ENCODE results near the gene BSDC1. TPM values are rescaled to one million over a fixed set of nuclear protein-coding genes. Genes with fewer than 3 reads are reported as not detected.

Gene BSDC1
- total RNA-seq, 1 experiment from 2014 or later, result 74.0 TPM

DNA sequence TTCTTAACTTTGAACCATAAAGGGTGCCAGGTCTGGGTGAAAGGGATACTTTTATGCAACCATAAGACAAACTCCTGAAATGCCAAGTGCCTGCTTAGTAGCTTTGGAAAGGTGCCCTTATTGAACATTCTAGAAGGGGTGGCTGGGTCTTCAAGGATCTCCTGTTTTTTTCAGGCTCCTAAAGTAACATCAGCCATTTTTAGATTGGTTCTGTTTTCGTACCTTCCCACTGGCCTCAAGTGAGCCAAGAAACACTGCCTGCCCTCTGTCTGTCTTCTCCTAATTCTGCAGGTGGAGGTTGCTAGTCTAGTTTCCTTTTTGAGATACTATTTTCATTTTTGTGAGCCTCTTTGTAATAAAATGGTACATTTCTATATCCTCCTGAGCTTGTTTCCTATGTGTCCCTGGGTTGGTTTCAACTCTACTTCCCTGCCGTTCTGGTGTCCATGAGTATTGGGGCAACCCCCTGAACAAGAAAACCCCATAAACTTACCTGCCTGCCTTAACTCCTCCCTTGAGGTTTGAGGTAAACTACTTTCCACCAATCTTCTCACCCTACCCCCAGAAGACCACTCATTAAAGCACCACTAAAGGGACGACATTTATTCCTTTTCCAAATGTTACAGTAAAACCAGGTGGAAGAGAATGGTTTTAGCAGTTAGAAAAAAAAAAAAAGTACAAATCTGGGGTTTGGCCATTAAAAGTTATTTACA lies 60.8 kb downstream of the BSDC1 start:
- peaks cover 52% of the 10 kb centered on the region for H3F3A ChIP-seq (ENCODE audit: insufficient read depth, low read depth)
- no peaks in the 10 kb centered on the region for H3K9me3 ChIP-seq (ENCODE audit: insufficient read depth, low read depth)
- TF ChIP-seq, protein P1, sequence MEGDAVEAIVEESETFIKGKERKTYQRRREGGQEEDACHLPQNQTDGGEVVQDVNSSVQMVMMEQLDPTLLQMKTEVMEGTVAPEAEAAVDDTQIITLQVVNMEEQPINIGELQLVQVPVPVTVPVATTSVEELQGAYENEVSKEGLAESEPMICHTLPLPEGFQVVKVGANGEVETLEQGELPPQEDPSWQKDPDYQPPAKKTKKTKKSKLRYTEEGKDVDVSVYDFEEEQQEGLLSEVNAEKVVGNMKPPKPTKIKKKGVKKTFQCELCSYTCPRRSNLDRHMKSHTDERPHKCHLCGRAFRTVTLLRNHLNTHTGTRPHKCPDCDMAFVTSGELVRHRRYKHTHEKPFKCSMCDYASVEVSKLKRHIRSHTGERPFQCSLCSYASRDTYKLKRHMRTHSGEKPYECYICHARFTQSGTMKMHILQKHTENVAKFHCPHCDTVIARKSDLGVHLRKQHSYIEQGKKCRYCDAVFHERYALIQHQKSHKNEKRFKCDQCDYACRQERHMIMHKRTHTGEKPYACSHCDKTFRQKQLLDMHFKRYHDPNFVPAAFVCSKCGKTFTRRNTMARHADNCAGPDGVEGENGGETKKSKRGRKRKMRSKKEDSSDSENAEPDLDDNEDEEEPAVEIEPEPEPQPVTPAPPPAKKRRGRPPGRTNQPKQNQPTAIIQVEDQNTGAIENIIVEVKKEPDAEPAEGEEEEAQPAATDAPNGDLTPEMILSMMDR (conservative IDR thresholded peaks at IDR 0.05), result no peak
- TF ChIP-seq EZH2 (IDR thresholded peaks at IDR 0.05; ENCODE audit: low read depth), result no peak
- peaks cover 13% of the 10 kb centered on the region for H3K79me2 ChIP-seq (ENCODE audit: low read depth)
- no peak overlapping the region; the same call in 1 of the 2 replicates for H3K4me3 ChIP-seq
- H3K27me3 ChIP-seq (ENCODE audit: insufficient read depth, low read depth), result no peaks in the 10 kb centered on the region
- intact Hi-C loops (cut with micrococcal nuclease; ENCODE audit: unreplicated experiment), result no loop called here
- no peaks in the 10 kb centered on the region for H4K20me1 ChIP-seq (ENCODE audit: insufficient read depth)
- POLR2A ChIA-PET (ENCODE audit: unreplicated experiment), result interaction anchor here (0.6 kb wide), 1 partner anchor 54 kb away, joined by 6 read pairs; no protein-coding TSS in a partner anchor
- peak in 1 of 2 experiments; percentile 32 for DNase-seq
- H3K4me1 ChIP-seq (replicated peaks; ENCODE audit: insufficient read depth), result peaks cover 50% of the 10 kb centered on the region
- peak overlapping the region; percentile 52 for H3K27ac ChIP-seq
- TSS peak; percentile 35 for BruUV-seq (replicated peaks)
- H2AFZ ChIP-seq, result no peak overlapping the region
- H3K4me2 ChIP-seq, result peak overlapping the region; percentile 84
- H3K9me2 ChIP-seq (ENCODE audit: insufficient read depth), result no peaks in the 10 kb centered on the region
- CTCF ChIA-PET, result interaction anchor here (0.6 kb wide), 2 partner anchors 128 to 851 kb away, joined by 3 to 4 read pairs; partner anchors contain the start of gene IQCC
- H3K36me3 ChIP-seq (ENCODE audit: low read depth), result peaks cover 2% of the 10 kb centered on the region; the same call in 1 of the 2 replicates

DNA sequence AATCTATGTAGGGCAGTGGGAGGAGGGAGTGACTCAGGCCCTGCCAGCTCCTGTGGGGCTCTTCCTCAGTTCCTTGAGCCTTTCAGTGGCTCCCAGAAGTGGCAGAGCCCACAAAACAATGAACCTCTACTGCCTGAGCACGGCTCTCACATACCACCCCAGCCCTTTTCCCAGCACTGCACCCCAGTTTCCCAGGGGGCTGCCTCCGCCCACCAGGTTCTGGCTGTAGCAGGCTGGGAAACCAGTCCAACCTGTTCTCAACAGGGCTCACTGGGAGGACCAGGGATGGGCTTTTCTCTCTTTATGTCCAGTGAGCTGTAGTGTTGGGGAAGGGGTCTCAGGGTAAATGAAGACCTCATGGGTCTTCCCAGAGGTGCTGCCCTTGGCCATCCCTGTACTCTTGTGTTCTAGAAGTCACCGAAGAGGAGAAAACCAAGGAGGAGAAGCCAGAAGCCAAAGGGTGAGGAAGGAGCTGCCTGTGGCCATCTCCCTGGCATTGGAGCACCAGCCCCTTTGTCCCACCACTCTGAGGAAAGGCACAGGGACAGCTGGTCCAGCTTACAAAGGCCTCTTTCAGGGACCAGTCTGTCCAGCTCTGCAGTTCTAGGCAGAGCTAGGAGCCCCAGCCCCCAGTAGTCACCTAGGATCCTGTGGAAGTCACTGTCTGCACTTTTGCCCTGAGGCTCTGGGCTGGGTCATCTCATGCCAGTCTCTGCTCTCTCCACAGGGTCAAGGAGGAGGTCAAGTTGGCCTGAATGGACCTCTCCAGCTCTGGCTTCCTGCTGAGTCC lies 61.8 kb downstream of the BSDC1 start:
- POLR2A ChIA-PET (ENCODE audit: unreplicated experiment), result interaction anchor here (0.5 to 0.8 kb wide), 4 partner anchors 26 to 649 kb away, joined by 3 to 6 read pairs (median 4); no protein-coding TSS in a partner anchor
- DNase-seq, result peak; percentile 78 to 79

More for the DNA sequence above, 61.8 kb downstream of the BSDC1 start:
- H2AFZ ChIP-seq, result no peak overlapping the region
- intact Hi-C loops (cut with micrococcal nuclease; ENCODE audit: unreplicated experiment), result loop anchor here (1.0 kb wide), 1 partner anchor 62 kb away; the partner anchor contains the start of gene BSDC1
- peaks cover 46% of the 10 kb centered on the region for H3K4me1 ChIP-seq (replicated peaks; ENCODE audit: insufficient read depth)
- H3F3A ChIP-seq (ENCODE audit: insufficient read depth, low read depth), result peaks cover 52% of the 10 kb centered on the region
- peak overlapping the region; percentile 84 for H3K4me2 ChIP-seq
- BruUV-seq (replicated peaks), result no TSS peak
- peak overlapping the region; percentile 57 for H3K27ac ChIP-seq
- H3K27me3 ChIP-seq (ENCODE audit: insufficient read depth, low read depth), result no peaks in the 10 kb centered on the region
- H3K79me2 ChIP-seq (ENCODE audit: low read depth), result peaks cover 13% of the 10 kb centered on the region
- H3K36me3 ChIP-seq (ENCODE audit: low read depth), result peaks cover 2% of the 10 kb centered on the region; the same call in 1 of the 2 replicates
- CTCF ChIA-PET, result interaction anchor here (0.5 to 0.6 kb wide), 2 partner anchors 21 to 852 kb away, joined by 4 to 9 read pairs; no protein-coding TSS in a partner anchor
- no peak for TF ChIP-seq EZH2 (IDR thresholded peaks at IDR 0.05; ENCODE audit: low read depth)
- TF ChIP-seq, protein P1 (conservative IDR thresholded peaks at IDR 0.05), result no peak
- no peaks in the 10 kb centered on the region for H3K9me2 ChIP-seq (ENCODE audit: insufficient read depth)
- no peaks in the 10 kb centered on the region for H3K9me3 ChIP-seq (ENCODE audit: insufficient read depth, low read depth)
- H4K20me1 ChIP-seq (ENCODE audit: insufficient read depth), result no peaks in the 10 kb centered on the region
- peak overlapping the region; percentile 4; the same call in 1 of the 2 replicates for H3K4me3 ChIP-seq

Data from PC-9 (cell line).